Tibial artery (tissue), 4 donors: ENCODE results near the gene KRT13.

Source experiments
- DNase-seq, 2 donors: peaks; one replicate each; pipeline ENCODE4 v3.0.0-alpha.2; 2019
- H3K27ac ChIP-seq, 2 donors: fragments of 200-600 bp; sonication (generic) in 1 of 2; 1 replicate in 1 of 2; 2 replicates in 1 of 2; pipeline ENCODE4 v1.5.1; 2018 to 2019; ENCODE audit warnings: mild to moderate bottlenecking in 1 of 2
- H3K27me3 ChIP-seq, 2 donors: fragments of 200-600 bp; sonication (generic) in 1 of 2; one replicate each; pipeline versions ENCODE4 v1.5.1 to v1.6.0; 2016 to 2019
- H3K36me3 ChIP-seq, 3 donors: fragments of 200-600 bp; sonication (generic) in 2 of 3; one replicate each; pipeline ENCODE4 v1.5.1; 2016 to 2019; ENCODE audit warnings: mild to moderate bottlenecking in 2 of 3
- H3K4me1 ChIP-seq, 4 donors: fragments of 200-600 bp; sonication (generic) in 2 of 4; 1 replicate in 3 of 4; 2 replicates in 1 of 4; pipeline ENCODE4 v1.5.1; 2016 to 2019
- H3K4me3 ChIP-seq, 2 donors: fragments of 200-600 bp; sonication (generic) in 1 of 2; 1 replicate in 1 of 2; 2 replicates in 1 of 2; pipeline ENCODE4 v1.5.1; 2018 to 2019; ENCODE audit warnings: mild to moderate bottlenecking in 2 of 2
- H3K9me3 ChIP-seq, 3 donors: fragments of 200-600 bp; sonication (generic) in 1 of 3; one replicate each; pipeline ENCODE4 v1.5.1; 2016 to 2019
- CTCF ChIP-seq, 2 experiments: fragments of 200-600 bp in 1 of 2; fragments of 450-650 bp in 1 of 2; IDR thresholded peaks; one replicate each; pipeline ENCODE4 v1.5.1; 2017 to 2019; ENCODE audit warnings: antibody characterized with exemption in 2 of 2, mild to moderate bottlenecking in 1 of 2, moderate library complexity in 1 of 2
- intact Hi-C: fragments of 100-400 bp; cut with DNase I; formaldehyde crosslinking; loops from one replicate; pipeline ENCODE4 v1.15.0; 2023; ENCODE audit warnings: low total_unique reads

KRT13 gene

GRCh38 chr17:41524261-41524660 is 18.8 kb upstream of the KRT13 start:
- H3K4me3 ChIP-seq, result no peak overlapping the region
- no peak overlapping the region for H3K27ac ChIP-seq
- H3K36me3 ChIP-seq, result no peaks in the 10 kb centered on the region
- H3K9me3 ChIP-seq, result no peaks in the 10 kb centered on the region
- H3K27me3 ChIP-seq, result peaks cover 4 to 57% of the 10 kb centered on the region in 2 donors
- DNase-seq, result no peak
- intact Hi-C loops, result no loop called here
- H3K4me1 ChIP-seq, result peaks cover 0 to 30% (median 13%) of the 10 kb centered on the region in 4 donors
- TF ChIP-seq CTCF (IDR thresholded peaks at IDR 0.05), result no peak

- H3K4me3 ChIP-seq, result no peak overlapping the region
These were observed 18.4 kb upstream of the KRT13 start for GRCh38 chr17:41523787-41524186.

GRCh38 chr17:41523225-41523593 is 17.8 kb upstream of the KRT13 start:
- TF ChIP-seq CTCF (IDR thresholded peaks at IDR 0.05), result no peak
- H3K27ac ChIP-seq, result no peak overlapping the region
- peaks cover 0 to 26% (median 11%) of the 10 kb centered on the region in 4 donors for H3K4me1 ChIP-seq
- intact Hi-C loops, result no loop called here
- no peak overlapping the region for H3K4me3 ChIP-seq
- H3K36me3 ChIP-seq, result no peaks in the 10 kb centered on the region
- no peaks in the 10 kb centered on the region for H3K9me3 ChIP-seq
- DNase-seq, result no peak
- H3K27me3 ChIP-seq, result peaks cover 4 to 46% of the 10 kb centered on the region in 2 donors

More at GRCh38 chr17:41523787-41524186, 18.4 kb upstream of the KRT13 start:
- no peaks in the 10 kb centered on the region for H3K9me3 ChIP-seq
- peaks cover 0 to 30% (median 13%) of the 10 kb centered on the region in 4 donors for H3K4me1 ChIP-seq
- intact Hi-C loops, result no loop called here
- no peak overlapping the region for H3K27ac ChIP-seq
- no peaks in the 10 kb centered on the region for H3K36me3 ChIP-seq
- H3K27me3 ChIP-seq, result peaks cover 4 to 52% of the 10 kb centered on the region in 2 donors
- TF ChIP-seq CTCF (IDR thresholded peaks at IDR 0.05), result no peak
- DNase-seq, result no peak

GRCh38 chr17:41522301-41523224 is 17.2 kb upstream of the KRT13 start:
- H3K27me3 ChIP-seq, result peaks cover under 1 to 43% of the 10 kb centered on the region in 2 donors
- TF ChIP-seq CTCF (IDR thresholded peaks at IDR 0.05), result no peak
- H3K4me3 ChIP-seq, result no peak overlapping the region
- no peaks in the 10 kb centered on the region for H3K9me3 ChIP-seq
- intact Hi-C loops, result no loop called here
- peaks cover 0 to 19% (median 5%) of the 10 kb centered on the region in 4 donors for H3K4me1 ChIP-seq
- no peak overlapping the region for H3K27ac ChIP-seq
- no peak for DNase-seq
- no peaks in the 10 kb centered on the region for H3K36me3 ChIP-seq

GRCh38 chr17:41521574-41522261 is 16.3 kb upstream of the KRT13 start:
- intact Hi-C loops, result no loop called here
- DNase-seq, result no peak
- H3K36me3 ChIP-seq, result no peaks in the 10 kb centered on the region
- H3K4me3 ChIP-seq, result no peak overlapping the region
- peaks cover 0 to 34% of the 10 kb centered on the region in 2 donors for H3K27me3 ChIP-seq
- H3K9me3 ChIP-seq, result no peaks in the 10 kb centered on the region
- no peak overlapping the region for H3K27ac ChIP-seq
- no peak for TF ChIP-seq CTCF (IDR thresholded peaks at IDR 0.05)
- H3K4me1 ChIP-seq, result peaks cover 0 to 16% (median 0%) of the 10 kb centered on the region in 4 donors
